Measurements from ENCODE around the gene NAA10.

The NAA10 gene

GRCh38 chrX:153950127-153950526 is 15.3 kb upstream of the NAA10 start:
- Histone ChIP-seq H3K4me1 (peaks cover 71 to 88% (median 82%) of the 10 kb centered on the region in 10 experiments), H3K27ac (peak overlapping the region in 7 of 11 experiments; percentile 33 to 69 (median 58); a peak in 11 of 22 replicates), H3K27me3 (peaks cover 8 to 50% (median 28%) of the 10 kb centered on the region in 11 experiments; a peak in 18 of 22 replicates), H3K4me3 (peak overlapping the region in 2 of 10 experiments; percentile 8 to 24; a peak in 1 of 20 replicates), H3K9me3 (replicated peaks in 1 of 11) (no peaks in the 10 kb centered on the region), H3K36me3 (peaks cover 45 to 70% (median 65%) of the 10 kb centered on the region in 11 experiments), H3K9ac (peak overlapping the region in 10 of 11 experiments; percentile 5 to 63 (median 52); a peak in 17 of 22 replicates), H3K4me2 (peak overlapping the region; percentile 62 to 87 (median 70)), H4K20me1 (peaks cover 0 to 97% (median 86%) of the 10 kb centered on the region in 11 experiments; a peak in 19 of 22 replicates)
- no peak for TF ChIP-seq Cebpa-rat (IDR thresholded peaks at IDR 0.05)

- H3K4me3 ChIP-seq: peak overlapping the region in 4 of 10 experiments; percentile 4 to 24 (median 20); a peak in 2 of 20 replicates
- H3K9ac ChIP-seq: peak overlapping the region in 9 of 11 experiments; percentile 21 to 63 (median 56); a peak in 17 of 22 replicates
- H3K4me2 ChIP-seq: peak overlapping the region; percentile 62 to 87 (median 70)
- H3K27ac ChIP-seq: peak overlapping the region in 10 of 11 experiments; percentile 18 to 69 (median 53); a peak in 18 of 22 replicates
- no peak for TF ChIP-seq Cebpa-rat (IDR thresholded peaks at IDR 0.05)
- H3K27me3 ChIP-seq: peaks cover 16 to 59% (median 38%) of the 10 kb centered on the region in 11 experiments; a peak in 20 of 22 replicates
- peaks cover 0 to 97% (median 83%) of the 10 kb centered on the region in 11 experiments; a peak in 19 of 22 replicates for H4K20me1 ChIP-seq
- H3K9me3 ChIP-seq (replicated peaks in 1 of 11): no peaks in the 10 kb centered on the region
- peaks cover 36 to 60% (median 55%) of the 10 kb centered on the region in 11 experiments for H3K36me3 ChIP-seq
- peaks cover 76 to 97% (median 91%) of the 10 kb centered on the region in 10 experiments for H3K4me1 ChIP-seq
Measured at GRCh38 chrX:153948847-153949805, 14.3 kb upstream of the NAA10 start.

- peak overlapping the region in 8 of 11 experiments; percentile 45 to 64 (median 56); a peak in 14 of 22 replicates for H3K9ac ChIP-seq
- no peaks in the 10 kb centered on the region for H3K9me3 ChIP-seq (replicated peaks in 1 of 11)
- peaks cover 2 to 97% (median 80%) of the 10 kb centered on the region in 11 experiments; a peak in 20 of 22 replicates for H4K20me1 ChIP-seq
- peak overlapping the region in 10 of 11 experiments; percentile 18 to 69 (median 53); a peak in 17 of 22 replicates for H3K27ac ChIP-seq
- TF ChIP-seq Cebpa-rat (IDR thresholded peaks at IDR 0.05): no peak
- H3K4me1 ChIP-seq: peaks cover 77 to 99% (median 93%) of the 10 kb centered on the region in 10 experiments
- H3K4me2 ChIP-seq: peak overlapping the region; percentile 36 to 87 (median 70)
- H3K4me3 ChIP-seq: no peak overlapping the region
- H3K36me3 ChIP-seq: peaks cover 38 to 49% (median 46%) of the 10 kb centered on the region in 11 experiments
- peaks cover 27 to 70% (median 48%) of the 10 kb centered on the region in 11 experiments for H3K27me3 ChIP-seq
Measured at GRCh38 chrX:153948002-153948466, 13.2 kb upstream of the NAA10 start.

- Histone ChIP-seq H3K27me3 (peaks cover 35 to 78% (median 57%) of the 10 kb centered on the region in 11 experiments), H3K4me1 (peaks cover 79 to 99% (median 93%) of the 10 kb centered on the region in 10 experiments), H4K20me1 (peaks cover 9 to 95% (median 80%) of the 10 kb centered on the region in 11 experiments; a peak in 20 of 22 replicates), H3K36me3 (peaks cover 29 to 42% (median 38%) of the 10 kb centered on the region in 11 experiments), H3K4me3 (no peak overlapping the region), H3K9me3 (replicated peaks in 1 of 11) (no peaks in the 10 kb centered on the region), H3K4me2 (peak overlapping the region; percentile 42 to 87 (median 70)), H3K9ac (peak overlapping the region in 8 of 11 experiments; percentile 45 to 64 (median 56); a peak in 16 of 22 replicates), H3K27ac (peak overlapping the region in 10 of 11 experiments; percentile 32 to 69 (median 58); a peak in 18 of 22 replicates)
- no peak for TF ChIP-seq Cebpa-rat (IDR thresholded peaks at IDR 0.05)
Measured at GRCh38 chrX:153947009-153947769, 12.4 kb upstream of the NAA10 start.

GRCh38 chrX:153945956-153946943 is 11.4 kb upstream of the NAA10 start:
- TF ChIP-seq Cebpa-rat (IDR thresholded peaks at IDR 0.05): no peak
- Histone ChIP-seq H3K9ac (peak overlapping the region in 8 of 11 experiments; percentile 27 to 58 (median 39); a peak in 13 of 22 replicates), H3K4me2 (peak overlapping the region; percentile 48 to 93 (median 53)), H3K36me3 (peaks cover 20 to 33% (median 28%) of the 10 kb centered on the region in 11 experiments; a peak in 21 of 22 replicates), H3K4me1 (peaks cover 74 to 94% (median 89%) of the 10 kb centered on the region in 10 experiments), H3K27ac (peak overlapping the region in 9 of 11 experiments; percentile 2 to 69 (median 58); a peak in 15 of 22 replicates), H4K20me1 (peaks cover 15 to 90% (median 77%) of the 10 kb centered on the region in 11 experiments; a peak in 21 of 22 replicates), H3K9me3 (replicated peaks in 1 of 11) (no peaks in the 10 kb centered on the region), H3K4me3 (no peak overlapping the region), H3K27me3 (peaks cover 43 to 86% (median 59%) of the 10 kb centered on the region in 11 experiments)

- Histone ChIP-seq H3K4me1 (peaks cover 74 to 94% (median 89%) of the 10 kb centered on the region in 10 experiments), H3K27ac (peak overlapping the region in 10 of 11 experiments; percentile 60 to 84 (median 80); a peak in 15 of 22 replicates), H3K27me3 (peaks cover 58 to 90% (median 74%) of the 10 kb centered on the region in 11 experiments), H3K4me3 (peak overlapping the region; percentile 51 to 70 (median 58); a peak in 17 of 20 replicates), H3K9me3 (replicated peaks in 1 of 11) (no peaks in the 10 kb centered on the region), H3K36me3 (peaks cover 5 to 33% (median 14%) of the 10 kb centered on the region in 11 experiments; a peak in 20 of 22 replicates), H4K20me1 (peaks cover 29 to 86% (median 71%) of the 10 kb centered on the region in 11 experiments), H3K4me2 (peak overlapping the region; percentile 72 to 93 (median 85)), H3K9ac (peak overlapping the region in 9 of 11 experiments; percentile 72 to 82 (median 77); a peak in 16 of 22 replicates)
- no peak for TF ChIP-seq Cebpa-rat (IDR thresholded peaks at IDR 0.05)
Measured at GRCh38 chrX:153944800-153945150, 9.9 kb upstream of the NAA10 start.
